ENCODE results near the gene OR10X1.

Gene OR10X1, protein sequence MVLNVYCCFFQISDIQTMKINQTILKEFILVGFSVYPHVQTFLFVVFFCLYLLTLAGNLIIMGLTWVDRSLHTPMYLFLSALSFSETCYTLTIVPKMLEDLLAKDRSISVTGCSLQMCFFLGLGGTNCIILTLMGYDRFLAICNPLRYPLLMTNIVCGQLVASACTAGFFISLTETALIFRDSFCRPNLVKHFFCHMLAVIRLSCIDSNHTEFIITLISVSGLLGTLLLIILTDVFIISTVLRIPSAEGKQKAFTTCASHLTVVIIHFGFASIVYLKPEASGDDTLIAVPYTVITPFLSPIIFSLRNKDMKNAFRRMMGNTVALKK

DNA sequence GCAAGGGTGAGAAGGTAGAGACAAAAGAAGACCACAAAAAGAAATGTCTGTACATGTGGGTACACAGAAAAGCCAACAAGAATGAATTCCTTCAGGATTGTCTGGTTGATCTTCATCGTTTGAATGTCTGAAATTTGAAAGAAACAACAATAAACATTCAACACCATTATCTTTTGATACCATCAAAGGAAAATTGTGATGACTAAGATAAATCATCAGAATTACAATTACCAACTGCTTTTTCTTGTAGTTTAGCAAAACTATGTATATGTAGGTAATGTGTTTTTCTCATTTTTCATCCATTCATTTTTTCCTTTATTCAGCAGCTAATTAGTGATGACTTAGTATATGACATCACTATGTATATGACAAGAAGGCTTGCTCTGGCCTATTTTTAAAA lies at the start of gene OR10X1:
Gene OR10X1, minus strand, starts transcription at position 167 of the 400 bp plus-strand sequence. Its CDS starts 0 bp downstream, at position 167.
- no peak within 1 kb of the TSS for H3K4me3 ChIP-seq (ENCODE audit: low read depth in 1 of 2, low read length in 2 of 2)
- H3K36me3 ChIP-seq (ENCODE audit: insufficient read depth, low read length): no peaks in the 10 kb centered on the region
- no peak within 1 kb of the TSS for H3K9ac ChIP-seq (ENCODE audit: low read length)
- H3K27me3 ChIP-seq (ENCODE audit: control insufficient read depth in 1 of 2, insufficient read depth in 2 of 2, low read length in 2 of 2): no peaks in the 10 kb centered on the region
- H3K27ac ChIP-seq (ENCODE audit: low read depth, low read length): no peak within 1 kb of the TSS
- no peaks in the 10 kb centered on the region for H3K4me1 ChIP-seq (ENCODE audit: insufficient read depth, low read length)
- H3K9me3 ChIP-seq (ENCODE audit: low read length): no peaks in the 10 kb centered on the region

DNA sequence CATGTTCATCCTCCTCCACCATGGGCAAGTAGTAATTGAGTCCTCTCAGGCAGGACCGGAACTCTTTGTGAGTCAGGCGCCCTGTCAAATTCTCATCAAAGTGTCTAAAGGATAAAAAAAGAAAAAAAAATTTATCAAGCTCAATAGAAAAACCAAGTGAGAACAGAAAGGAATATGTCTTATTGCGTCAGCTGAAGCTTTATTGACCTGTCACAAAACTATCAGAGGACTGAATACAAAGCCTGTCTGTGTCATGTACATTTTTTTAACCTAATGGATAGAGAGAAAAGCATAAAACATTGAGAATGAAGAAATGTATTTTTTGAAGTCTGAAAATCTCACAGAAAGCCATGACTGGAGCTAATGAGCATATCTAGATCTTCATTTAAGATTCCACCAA lies 34.1 kb upstream of the OR10X1 start:
- H3K9me3 ChIP-seq (ENCODE audit: low read length): no peaks in the 10 kb centered on the region
- H3K4me1 ChIP-seq (ENCODE audit: insufficient read depth, low read length): no peaks in the 10 kb centered on the region
- no peaks in the 10 kb centered on the region for H3K27me3 ChIP-seq (ENCODE audit: control insufficient read depth in 1 of 2, insufficient read depth in 2 of 2, low read length in 2 of 2)
- no peaks in the 10 kb centered on the region for H3K36me3 ChIP-seq (ENCODE audit: insufficient read depth, low read length)
- no peak overlapping the region for H3K27ac ChIP-seq (ENCODE audit: low read depth, low read length)
- H3K9ac ChIP-seq (ENCODE audit: low read length): no peak overlapping the region
- no peak overlapping the region for H3K4me3 ChIP-seq (ENCODE audit: low read depth in 1 of 2, low read length in 2 of 2)

DNA sequence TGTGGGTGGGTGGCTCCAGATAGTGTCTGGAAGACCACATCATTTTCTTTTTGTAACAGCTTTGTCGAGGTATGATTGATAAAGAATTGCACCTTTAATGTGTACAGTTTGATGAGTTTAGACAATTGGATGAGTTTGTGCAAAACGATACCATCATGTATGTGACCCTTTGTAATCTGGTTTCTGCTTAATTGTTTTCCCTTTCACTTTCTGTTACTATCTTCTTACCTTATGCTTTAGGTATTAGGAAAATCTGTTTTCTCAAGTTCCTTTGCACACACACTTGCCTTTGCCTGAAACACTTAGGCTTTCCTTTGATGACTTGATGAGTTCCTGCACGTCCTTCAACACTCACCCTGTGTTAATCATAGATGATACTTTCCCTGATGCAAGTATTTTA lies 32.2 kb upstream of the OR10X1 start:
- Histone ChIP-seq H3K27me3 (ENCODE audit: control insufficient read depth in 1 of 2, insufficient read depth in 2 of 2, low read length in 2 of 2) (no peaks in the 10 kb centered on the region), H3K36me3 (ENCODE audit: insufficient read depth, low read length) (no peaks in the 10 kb centered on the region), H3K9me3 (ENCODE audit: low read length) (no peaks in the 10 kb centered on the region), H3K4me3 (ENCODE audit: low read depth in 1 of 2, low read length in 2 of 2) (no peak overlapping the region), H3K9ac (ENCODE audit: low read length) (no peak overlapping the region), H3K27ac (ENCODE audit: low read depth, low read length) (no peak overlapping the region), H3K4me1 (ENCODE audit: insufficient read depth, low read length) (no peaks in the 10 kb centered on the region)

DNA sequence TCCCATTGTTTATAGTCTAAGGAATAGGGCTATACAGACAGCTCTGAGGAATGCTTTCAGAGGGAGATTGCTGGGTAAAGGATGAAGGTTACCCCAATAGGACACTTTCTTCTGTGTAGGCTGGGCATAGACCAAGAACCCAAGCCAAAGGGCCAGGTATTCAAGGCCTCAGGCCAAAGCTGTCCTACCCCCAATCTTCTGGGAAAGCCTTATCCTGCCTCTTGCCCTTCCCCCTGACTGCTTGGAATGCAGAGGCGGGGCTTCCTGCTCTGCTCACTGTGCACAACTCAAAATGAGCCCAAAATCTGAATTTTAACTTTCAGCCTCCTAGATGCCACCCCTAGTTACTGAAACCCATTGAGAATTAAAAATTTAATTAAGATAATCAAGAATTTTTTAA lies 27.6 kb upstream of the OR10X1 start:
- Histone ChIP-seq H3K9ac (ENCODE audit: low read length) (no peak overlapping the region), H3K36me3 (ENCODE audit: insufficient read depth, low read length) (no peaks in the 10 kb centered on the region), H3K27me3 (ENCODE audit: control insufficient read depth in 1 of 2, insufficient read depth in 2 of 2, low read length in 2 of 2) (no peaks in the 10 kb centered on the region), H3K9me3 (ENCODE audit: low read length) (no peaks in the 10 kb centered on the region), H3K4me1 (ENCODE audit: insufficient read depth, low read length) (no peaks in the 10 kb centered on the region), H3K4me3 (ENCODE audit: low read depth in 1 of 2, low read length in 2 of 2) (no peak overlapping the region), H3K27ac (ENCODE audit: low read depth, low read length) (no peak overlapping the region)

DNA sequence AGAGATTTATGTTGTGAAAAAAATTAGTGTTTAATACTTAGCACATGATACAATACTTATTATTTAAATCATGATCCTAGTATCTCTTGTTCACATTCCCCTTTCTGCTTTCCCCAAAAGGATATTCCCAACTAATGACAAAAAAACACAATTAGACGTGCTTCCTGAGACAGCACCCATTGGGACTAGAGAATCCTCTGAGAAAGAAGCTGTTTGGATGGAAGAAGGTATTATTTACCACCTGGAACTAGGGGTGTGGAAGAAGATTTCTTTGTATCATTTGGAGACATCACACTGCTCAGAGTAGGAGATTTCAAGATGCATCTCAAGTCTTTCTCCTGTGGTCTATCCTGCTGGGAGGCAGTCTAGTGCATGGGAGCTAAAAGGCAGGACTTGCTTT lies 25.3 kb upstream of the OR10X1 start, which contains the start of gene OR10Z1:
Gene OR10Z1, plus strand, starts transcription at position 301 of the 400 bp plus-strand sequence. CDS start 1,171 bp downstream, outside the sequence.
- Histone ChIP-seq H3K36me3 (ENCODE audit: insufficient read depth, low read length) (no peaks in the 10 kb centered on the region), H3K9me3 (ENCODE audit: low read length) (no peaks in the 10 kb centered on the region), H3K9ac (ENCODE audit: low read length) (no peak within 1 kb of the TSS), H3K4me1 (ENCODE audit: insufficient read depth, low read length) (no peaks in the 10 kb centered on the region), H3K27me3 (ENCODE audit: control insufficient read depth in 1 of 2, insufficient read depth in 2 of 2, low read length in 2 of 2) (no peaks in the 10 kb centered on the region), H3K4me3 (ENCODE audit: low read depth in 1 of 2, low read length in 2 of 2) (no peak within 1 kb of the TSS), H3K27ac (ENCODE audit: low read depth, low read length) (no peak within 1 kb of the TSS)

DNA sequence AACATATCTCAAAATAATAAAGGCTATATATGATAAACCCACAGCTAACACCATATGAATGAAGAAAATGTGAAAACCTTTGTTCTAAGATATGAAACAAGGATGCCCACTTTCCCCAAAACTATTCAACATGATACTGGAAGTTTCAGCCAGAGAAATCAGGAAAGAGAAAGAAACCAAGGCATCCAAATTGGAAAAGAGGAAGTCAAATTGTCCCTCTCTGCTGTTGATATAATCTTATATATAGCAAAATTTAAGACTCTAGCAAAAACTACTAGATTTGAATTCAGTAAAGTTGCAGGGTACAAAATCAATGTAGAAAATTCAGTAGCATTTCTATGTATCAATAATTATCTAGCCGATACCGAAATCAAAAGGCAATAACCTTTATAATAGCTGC lies 21.0 kb upstream of the OR10X1 start:
- peaks cover 6% of the 10 kb centered on the region for H3K9me3 ChIP-seq (ENCODE audit: low read length)
- no peaks in the 10 kb centered on the region for H3K27me3 ChIP-seq (ENCODE audit: control insufficient read depth in 1 of 2, insufficient read depth in 2 of 2, low read length in 2 of 2)

DNA sequence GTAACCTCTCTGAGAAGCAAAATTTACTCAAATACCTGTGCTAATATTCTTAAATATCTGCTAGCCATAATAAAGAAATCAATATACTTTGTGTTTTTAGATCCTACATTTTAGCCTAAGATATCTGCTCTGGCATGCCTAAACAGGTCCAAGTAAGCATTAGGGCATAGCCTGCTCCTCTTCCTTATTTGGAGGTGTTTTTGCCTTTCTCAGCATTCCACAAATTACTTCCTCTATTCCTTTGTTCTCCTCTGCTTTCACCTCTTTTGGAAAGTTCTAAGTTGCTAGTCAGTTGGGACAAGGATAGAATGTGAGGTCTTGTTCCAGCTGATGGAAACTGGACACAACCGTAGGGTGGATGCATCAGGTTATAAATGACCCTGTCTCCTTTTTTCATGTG lies 7.2 kb upstream of the OR10X1 start:
- no peaks in the 10 kb centered on the region for H3K9me3 ChIP-seq (ENCODE audit: low read length)
- H3K27me3 ChIP-seq (ENCODE audit: control insufficient read depth in 1 of 2, insufficient read depth in 2 of 2, low read length in 2 of 2): no peaks in the 10 kb centered on the region
- no peaks in the 10 kb centered on the region for H3K36me3 ChIP-seq (ENCODE audit: insufficient read depth, low read length)
- no peak overlapping the region for H3K27ac ChIP-seq (ENCODE audit: low read depth, low read length)
- no peak overlapping the region for H3K4me3 ChIP-seq (ENCODE audit: low read depth in 1 of 2, low read length in 2 of 2)
- H3K9ac ChIP-seq (ENCODE audit: low read length): no peak overlapping the region
- H3K4me1 ChIP-seq (ENCODE audit: insufficient read depth, low read length): no peaks in the 10 kb centered on the region

More for the DNA sequence above, 21.0 kb upstream of the OR10X1 start:
- Histone ChIP-seq H3K9ac (ENCODE audit: low read length) (no peak overlapping the region), H3K27ac (ENCODE audit: low read depth, low read length) (no peak overlapping the region), H3K36me3 (ENCODE audit: insufficient read depth, low read length) (no peaks in the 10 kb centered on the region), H3K4me1 (ENCODE audit: insufficient read depth, low read length) (no peaks in the 10 kb centered on the region), H3K4me3 (ENCODE audit: low read depth in 1 of 2, low read length in 2 of 2) (no peak overlapping the region)

DNA sequence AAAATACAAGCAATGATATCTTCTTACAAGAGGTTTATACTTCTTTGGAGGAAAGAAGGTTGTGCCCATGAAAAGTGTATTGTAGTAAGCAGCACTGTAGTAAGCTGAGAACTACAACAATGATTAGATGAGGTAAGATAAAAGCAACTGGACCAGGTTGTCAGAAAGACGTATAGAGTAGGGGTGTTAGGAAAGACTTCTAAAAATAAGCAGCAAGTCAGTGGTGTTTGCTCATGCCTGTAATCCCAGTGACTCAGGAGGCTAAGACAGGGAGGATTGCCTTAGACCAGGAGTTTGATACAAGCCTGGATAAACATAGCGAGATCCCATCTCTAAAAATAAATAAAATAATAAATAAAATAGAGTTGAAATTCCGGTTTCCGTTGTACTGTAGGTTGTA lies 4.3 kb upstream of the OR10X1 start:
- H3K36me3 ChIP-seq (ENCODE audit: insufficient read depth, low read length): no peaks in the 10 kb centered on the region

DNA sequence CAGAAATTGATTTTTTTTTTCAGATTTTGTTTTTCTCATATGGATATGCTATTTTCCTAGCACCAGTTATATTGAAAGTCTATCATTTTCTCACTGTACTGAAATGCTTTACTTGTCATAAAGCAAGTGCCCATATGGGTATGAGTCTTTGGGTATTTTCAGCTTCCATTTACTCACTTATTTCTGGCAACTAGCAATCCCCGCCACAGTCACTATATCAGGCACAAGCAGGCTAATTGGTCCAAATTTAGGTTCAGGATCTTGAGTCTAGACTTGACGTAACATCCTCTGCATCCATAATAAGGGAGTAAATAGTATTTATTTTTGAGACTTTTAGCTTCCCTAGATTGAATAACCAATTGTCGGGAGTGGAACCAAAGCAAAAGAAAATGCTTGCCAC lies 2.1 kb downstream of the OR10X1 start:
- H3K36me3 ChIP-seq (ENCODE audit: insufficient read depth, low read length): no peaks in the 10 kb centered on the region
- no peak overlapping the region for H3K4me3 ChIP-seq (ENCODE audit: low read depth in 1 of 2, low read length in 2 of 2)
- H3K9me3 ChIP-seq (ENCODE audit: low read length): no peaks in the 10 kb centered on the region
- no peak overlapping the region for H3K27ac ChIP-seq (ENCODE audit: low read depth, low read length)
- H3K27me3 ChIP-seq (ENCODE audit: control insufficient read depth in 1 of 2, insufficient read depth in 2 of 2, low read length in 2 of 2): no peaks in the 10 kb centered on the region
- no peak overlapping the region for H3K9ac ChIP-seq (ENCODE audit: low read length)
- H3K4me1 ChIP-seq (ENCODE audit: insufficient read depth, low read length): no peaks in the 10 kb centered on the region

More for the DNA sequence above, 4.3 kb upstream of the OR10X1 start:
- H3K4me3 ChIP-seq (ENCODE audit: low read depth in 1 of 2, low read length in 2 of 2): no peak overlapping the region
- no peaks in the 10 kb centered on the region for H3K9me3 ChIP-seq (ENCODE audit: low read length)
- no peak overlapping the region for H3K27ac ChIP-seq (ENCODE audit: low read depth, low read length)
- H3K9ac ChIP-seq (ENCODE audit: low read length): no peak overlapping the region
- H3K4me1 ChIP-seq (ENCODE audit: insufficient read depth, low read length): no peaks in the 10 kb centered on the region
- no peaks in the 10 kb centered on the region for H3K27me3 ChIP-seq (ENCODE audit: control insufficient read depth in 1 of 2, insufficient read depth in 2 of 2, low read length in 2 of 2)

DNA sequence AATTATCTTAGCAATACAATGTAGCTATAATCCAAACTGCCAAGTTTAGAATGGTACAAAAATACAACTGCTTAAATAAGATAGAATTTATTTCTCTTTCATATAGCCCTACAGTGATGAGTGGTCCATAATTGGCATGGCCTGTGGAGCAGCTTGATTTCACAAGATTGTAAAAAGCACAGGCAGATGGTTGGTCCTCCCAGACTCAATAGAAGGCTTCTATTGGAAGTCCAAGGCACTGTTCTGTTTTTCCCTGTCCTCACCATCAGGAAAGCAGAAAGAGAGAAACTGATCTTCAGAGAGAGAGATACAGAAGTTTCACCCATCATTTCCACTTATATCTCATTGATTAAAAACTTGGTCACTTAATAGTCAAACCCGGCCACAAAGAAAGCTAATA lies 7.5 kb downstream of the OR10X1 start:
- H3K36me3 ChIP-seq (ENCODE audit: insufficient read depth, low read length): no peaks in the 10 kb centered on the region
- no peaks in the 10 kb centered on the region for H3K9me3 ChIP-seq (ENCODE audit: low read length)
- no peak overlapping the region for H3K27ac ChIP-seq (ENCODE audit: low read depth, low read length)
- no peak overlapping the region for H3K9ac ChIP-seq (ENCODE audit: low read length)
- no peaks in the 10 kb centered on the region for H3K27me3 ChIP-seq (ENCODE audit: control insufficient read depth in 1 of 2, insufficient read depth in 2 of 2, low read length in 2 of 2)
- H3K4me3 ChIP-seq (ENCODE audit: low read depth in 1 of 2, low read length in 2 of 2): no peak overlapping the region
- no peaks in the 10 kb centered on the region for H3K4me1 ChIP-seq (ENCODE audit: insufficient read depth, low read length)

DNA sequence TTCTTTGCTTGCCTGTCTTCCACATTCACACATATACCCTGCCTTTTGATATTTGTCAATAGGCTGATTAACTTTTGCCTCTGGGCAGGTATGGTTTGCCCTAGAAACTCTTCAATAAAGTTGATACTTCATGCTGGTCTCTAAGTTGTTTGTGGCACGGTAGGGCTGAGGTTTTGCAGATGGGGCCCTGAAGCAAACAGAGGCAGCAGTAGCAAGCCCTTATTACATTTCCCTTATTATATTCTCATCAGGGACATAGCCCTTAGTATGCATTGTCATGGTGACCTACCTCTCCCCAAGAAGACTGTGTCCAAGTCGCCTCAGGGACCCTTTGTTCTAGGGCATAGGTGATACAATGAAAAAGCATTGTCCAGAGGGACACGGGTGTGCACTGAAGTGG lies 9.2 kb downstream of the OR10X1 start, which contains the start of gene OR6P1:
Gene OR6P1, minus strand, starts transcription at position 101 of the 400 bp plus-strand sequence. CDS start 6,976 bp downstream, outside the sequence.
- Histone ChIP-seq H3K27me3 (ENCODE audit: control insufficient read depth in 1 of 2, insufficient read depth in 2 of 2, low read length in 2 of 2) (no peaks in the 10 kb centered on the region), H3K27ac (ENCODE audit: low read depth, low read length) (no peak within 1 kb of the TSS), H3K36me3 (ENCODE audit: insufficient read depth, low read length) (no peaks in the 10 kb centered on the region), H3K4me1 (ENCODE audit: insufficient read depth, low read length) (no peaks in the 10 kb centered on the region), H3K4me3 (ENCODE audit: low read depth in 1 of 2, low read length in 2 of 2) (no peak within 1 kb of the TSS), H3K9me3 (ENCODE audit: low read length) (no peaks in the 10 kb centered on the region), H3K9ac (ENCODE audit: low read length) (no peak within 1 kb of the TSS)

DNA sequence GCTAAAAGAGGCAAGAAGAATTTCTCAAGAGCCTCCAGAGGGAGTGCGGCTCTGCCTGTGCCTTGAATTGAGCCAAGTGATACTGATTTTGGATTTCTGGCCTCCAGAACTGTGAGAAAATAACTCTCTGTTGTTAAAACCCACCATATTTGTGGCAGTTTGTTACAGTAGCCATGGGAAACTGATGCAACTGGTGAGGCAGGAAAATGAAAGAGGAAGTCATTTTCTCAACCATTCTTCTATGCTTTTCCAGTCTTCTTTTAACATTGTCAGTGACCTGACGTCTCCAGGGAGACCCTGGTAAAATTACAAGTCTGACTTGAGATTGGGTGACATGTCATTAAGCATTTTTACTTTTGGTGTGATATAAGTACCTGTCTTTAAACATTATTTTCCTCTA lies 15.1 kb downstream of the OR10X1 start:
- Histone ChIP-seq H3K9ac (ENCODE audit: low read length) (no peak overlapping the region), H3K36me3 (ENCODE audit: insufficient read depth, low read length) (no peaks in the 10 kb centered on the region), H3K4me1 (ENCODE audit: insufficient read depth, low read length) (no peaks in the 10 kb centered on the region), H3K27me3 (ENCODE audit: control insufficient read depth in 1 of 2, insufficient read depth in 2 of 2, low read length in 2 of 2) (no peaks in the 10 kb centered on the region), H3K27ac (ENCODE audit: low read depth, low read length) (no peak overlapping the region), H3K9me3 (ENCODE audit: low read length) (no peaks in the 10 kb centered on the region), H3K4me3 (ENCODE audit: low read depth in 1 of 2, low read length in 2 of 2) (no peak overlapping the region)
